Measurements from ENCODE around the gene KRT40. TPM values are rescaled to one million over a fixed set of nuclear protein-coding genes. Genes with fewer than 3 reads are reported as not detected.

Gene KRT40
- total RNA-seq, 1 donor, result not detected

DNA sequence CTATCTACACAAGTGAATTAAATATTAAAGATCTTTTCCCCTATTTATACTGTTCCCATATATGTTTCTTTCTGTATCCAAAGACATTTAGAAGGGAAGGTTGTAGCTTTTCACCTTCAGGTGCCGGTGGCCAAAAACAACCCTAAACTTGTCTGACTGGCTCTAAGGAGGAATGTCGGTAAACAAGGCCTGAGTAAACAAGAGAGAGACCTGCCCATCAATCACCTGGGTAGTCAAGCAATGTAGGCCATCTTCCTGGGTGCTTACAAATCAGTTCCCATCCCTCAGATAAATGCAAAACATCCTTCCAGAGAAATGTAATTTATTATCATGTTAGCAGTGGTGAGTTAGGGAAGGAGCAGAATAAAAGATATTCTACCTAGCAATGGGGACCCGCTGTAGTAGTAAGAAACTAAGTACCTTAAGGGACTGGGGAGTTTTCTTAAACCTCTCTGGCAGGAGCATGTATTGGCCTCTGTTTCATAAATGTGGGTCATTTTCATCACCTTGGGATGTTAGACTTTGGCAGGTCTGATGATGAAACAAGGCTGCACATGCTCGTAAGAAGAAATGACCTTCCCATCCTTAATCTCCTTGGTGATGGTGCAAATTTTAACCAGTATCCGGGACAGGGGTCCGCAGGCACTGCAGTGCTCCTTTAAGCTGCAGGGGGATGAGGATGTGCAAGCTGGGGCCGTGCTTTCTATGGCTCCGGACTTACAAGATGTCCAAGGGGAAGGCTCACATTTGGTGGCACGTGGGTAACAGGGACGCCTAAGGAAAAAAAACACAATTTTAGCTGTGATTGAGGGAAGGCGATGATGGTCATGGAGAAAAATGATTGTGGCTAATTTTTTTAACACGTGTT is 25.8 kb downstream of the KRT40 start:
- TF ChIP-seq, protein P1, sequence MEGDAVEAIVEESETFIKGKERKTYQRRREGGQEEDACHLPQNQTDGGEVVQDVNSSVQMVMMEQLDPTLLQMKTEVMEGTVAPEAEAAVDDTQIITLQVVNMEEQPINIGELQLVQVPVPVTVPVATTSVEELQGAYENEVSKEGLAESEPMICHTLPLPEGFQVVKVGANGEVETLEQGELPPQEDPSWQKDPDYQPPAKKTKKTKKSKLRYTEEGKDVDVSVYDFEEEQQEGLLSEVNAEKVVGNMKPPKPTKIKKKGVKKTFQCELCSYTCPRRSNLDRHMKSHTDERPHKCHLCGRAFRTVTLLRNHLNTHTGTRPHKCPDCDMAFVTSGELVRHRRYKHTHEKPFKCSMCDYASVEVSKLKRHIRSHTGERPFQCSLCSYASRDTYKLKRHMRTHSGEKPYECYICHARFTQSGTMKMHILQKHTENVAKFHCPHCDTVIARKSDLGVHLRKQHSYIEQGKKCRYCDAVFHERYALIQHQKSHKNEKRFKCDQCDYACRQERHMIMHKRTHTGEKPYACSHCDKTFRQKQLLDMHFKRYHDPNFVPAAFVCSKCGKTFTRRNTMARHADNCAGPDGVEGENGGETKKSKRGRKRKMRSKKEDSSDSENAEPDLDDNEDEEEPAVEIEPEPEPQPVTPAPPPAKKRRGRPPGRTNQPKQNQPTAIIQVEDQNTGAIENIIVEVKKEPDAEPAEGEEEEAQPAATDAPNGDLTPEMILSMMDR (IDR thresholded peaks at IDR 0.05; ENCODE audit: insufficient read depth, low read length), result no peak
- no peak for DNase-seq (ENCODE audit: low read depth)
- H3K4me3 ChIP-seq (ENCODE audit: low read depth, low read length), result no peak overlapping the region

DNA sequence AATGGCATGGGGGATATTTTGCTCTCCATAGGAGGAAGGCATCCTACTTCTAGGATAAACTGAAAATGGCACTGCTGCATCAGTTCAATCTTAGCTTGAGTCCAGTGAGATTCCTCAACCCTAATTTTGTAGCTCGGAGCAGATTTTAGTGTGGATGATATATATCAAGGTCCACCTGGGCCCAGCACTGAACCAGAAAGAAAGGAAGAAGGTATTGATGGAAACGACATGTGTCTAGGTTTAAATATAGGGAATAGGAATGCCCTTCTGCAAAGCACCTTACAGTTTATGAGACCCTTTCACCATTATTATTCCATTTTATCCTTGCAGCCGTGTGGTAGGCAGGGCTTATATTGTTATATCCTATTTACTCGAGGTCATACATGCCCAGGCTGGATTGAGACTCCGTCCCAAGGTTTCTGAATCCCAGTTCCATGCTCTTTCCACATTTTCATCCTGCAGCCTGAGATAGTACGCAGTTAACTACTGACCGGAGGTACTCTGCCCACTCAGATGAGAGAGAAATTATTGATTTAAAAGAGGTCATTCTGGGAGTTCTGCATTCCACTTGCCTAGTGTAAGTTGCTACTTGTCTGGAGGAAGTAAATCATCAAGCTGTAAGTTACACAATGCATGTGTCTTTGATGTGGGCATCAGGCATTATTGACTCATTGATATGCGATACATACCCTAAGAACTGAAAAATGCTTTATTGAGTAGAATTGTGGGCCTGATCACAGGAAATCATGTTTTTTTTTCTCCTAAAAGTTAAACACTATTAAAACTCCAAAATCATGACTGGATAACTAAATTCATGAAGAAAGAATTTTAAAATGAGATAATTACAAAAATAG is 27.5 kb downstream of the KRT40 start:
- TF ChIP-seq, protein P1 (IDR thresholded peaks at IDR 0.05; ENCODE audit: insufficient read depth, low read length), result no peak
- H3K4me3 ChIP-seq (ENCODE audit: low read depth, low read length), result no peak overlapping the region
- DNase-seq (ENCODE audit: low read depth), result peak; percentile 83

DNA sequence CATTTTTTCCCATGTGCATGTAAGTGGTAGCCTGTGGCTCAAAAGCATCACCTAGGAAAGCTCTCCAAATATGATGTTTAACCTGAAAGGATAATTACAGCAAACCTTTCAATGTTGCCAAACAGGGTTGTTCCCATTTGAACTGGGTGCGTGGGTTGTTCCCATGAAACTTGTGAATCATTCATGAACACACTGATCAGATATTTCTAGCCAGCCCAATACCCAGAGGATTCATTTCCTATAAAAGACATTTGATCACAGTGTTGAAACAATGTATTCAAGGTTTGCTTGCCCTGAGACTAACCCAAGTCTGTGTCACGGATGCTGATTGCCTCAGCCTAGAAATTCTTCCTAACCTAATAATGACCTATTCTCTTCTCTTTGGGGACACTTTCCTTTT is 30.2 kb downstream of the KRT40 start:
- H3K4me3 ChIP-seq (ENCODE audit: low read depth, low read length), result no peak overlapping the region
- TF ChIP-seq, protein P1 (IDR thresholded peaks at IDR 0.05; ENCODE audit: insufficient read depth, low read length), result no peak
- peak; percentile 69 for DNase-seq (ENCODE audit: low read depth)

DNA sequence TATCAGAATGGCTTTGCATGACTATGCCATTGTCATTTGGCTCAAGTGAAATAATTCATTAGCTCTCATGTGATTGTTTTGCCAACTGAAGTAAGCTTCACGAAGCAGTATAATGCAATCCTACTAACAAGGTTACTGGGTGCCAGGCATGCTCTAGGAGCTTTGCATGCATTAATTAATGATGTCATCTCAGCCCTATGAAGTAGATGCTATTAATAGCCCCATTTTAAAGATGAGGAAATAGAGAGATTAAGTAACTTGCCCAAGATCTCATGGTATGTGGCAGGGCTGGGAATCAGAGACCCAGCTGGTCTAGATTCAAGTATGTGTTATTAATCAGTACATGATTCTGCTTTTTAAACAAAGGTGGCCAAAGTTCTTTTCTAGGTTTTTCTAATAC is 31.5 kb downstream of the KRT40 start:
- TF ChIP-seq, protein P1 (IDR thresholded peaks at IDR 0.05; ENCODE audit: insufficient read depth, low read length), result no peak
- DNase-seq (ENCODE audit: low read depth), result peak; percentile 89
- H3K4me3 ChIP-seq (ENCODE audit: low read depth, low read length), result no peak overlapping the region

DNA sequence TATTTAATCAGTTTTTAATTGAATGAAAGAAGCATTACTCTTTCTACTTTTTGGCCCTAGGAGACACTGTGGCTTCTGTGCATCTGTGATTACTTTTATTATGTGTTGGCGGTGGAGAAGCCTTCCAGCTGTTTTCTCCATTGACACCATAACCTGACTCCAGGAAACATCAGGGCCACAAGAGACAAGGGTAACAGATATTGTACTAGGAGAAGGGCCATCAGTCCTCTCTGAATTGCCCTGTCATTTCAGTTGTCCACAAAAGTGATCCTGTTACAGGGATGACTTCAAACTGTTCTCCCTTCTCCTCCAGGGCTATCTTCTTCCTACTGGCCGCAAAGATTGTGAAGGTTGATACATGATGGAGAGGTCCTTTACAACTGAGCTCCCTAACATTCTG is 32.0 kb downstream of the KRT40 start:
- TF ChIP-seq, protein P1 (IDR thresholded peaks at IDR 0.05; ENCODE audit: insufficient read depth, low read length), result no peak
- DNase-seq (ENCODE audit: low read depth), result no peak
- H3K4me3 ChIP-seq (ENCODE audit: low read depth, low read length), result no peak overlapping the region

DNA sequence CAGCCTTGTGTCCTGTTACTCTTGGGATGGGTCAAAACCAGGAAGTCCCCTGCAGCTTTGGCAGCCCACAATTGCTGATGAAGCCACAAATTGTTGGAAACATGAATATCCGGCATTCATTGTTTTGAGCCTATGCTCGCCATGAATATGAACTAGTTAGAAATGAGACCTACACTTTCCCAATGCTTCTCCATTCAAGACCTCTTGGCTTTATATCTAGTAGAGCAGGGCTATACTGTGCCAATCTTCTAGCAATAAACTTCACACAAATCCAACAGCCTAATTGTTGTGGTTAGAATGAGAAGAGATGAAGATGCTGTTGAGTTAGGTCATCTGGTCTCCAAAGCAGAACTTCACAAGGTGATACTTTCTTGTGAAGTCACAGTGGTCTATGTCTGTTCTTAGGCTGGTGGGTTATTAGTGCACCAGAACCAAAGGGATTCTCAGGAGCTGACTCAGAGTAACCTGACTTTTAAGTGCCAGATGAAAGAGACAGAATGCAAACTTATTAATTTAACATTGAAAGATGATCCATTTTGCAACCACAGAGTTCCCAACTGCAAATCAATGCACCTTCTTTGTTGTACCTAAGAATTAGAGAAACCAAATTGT is 33.0 kb downstream of the KRT40 start:
- H3K4me3 ChIP-seq (ENCODE audit: low read depth, low read length), result no peak overlapping the region
- TF ChIP-seq, protein P1 (IDR thresholded peaks at IDR 0.05; ENCODE audit: insufficient read depth, low read length), result no peak
- DNase-seq (ENCODE audit: low read depth), result no peak

Data from fibroblast of the aortic adventitia (primary cell).